GM21619 (cell line): ENCODE results near the gene ZNF354C.
"Not testable (repeated sequence)": the region's sequence is repeated elsewhere in the genome, so short reads cannot be mapped to it uniquely, and the experiment has no call there.

Experiments
- ATAC-seq: cut with Tn5 transposase; IDR thresholded peaks from one replicate; pipeline ENCODE4 v1.9.1; 2021; ENCODE audit not compliant: unreplicated experiment

Gene ZNF354C

DNA sequence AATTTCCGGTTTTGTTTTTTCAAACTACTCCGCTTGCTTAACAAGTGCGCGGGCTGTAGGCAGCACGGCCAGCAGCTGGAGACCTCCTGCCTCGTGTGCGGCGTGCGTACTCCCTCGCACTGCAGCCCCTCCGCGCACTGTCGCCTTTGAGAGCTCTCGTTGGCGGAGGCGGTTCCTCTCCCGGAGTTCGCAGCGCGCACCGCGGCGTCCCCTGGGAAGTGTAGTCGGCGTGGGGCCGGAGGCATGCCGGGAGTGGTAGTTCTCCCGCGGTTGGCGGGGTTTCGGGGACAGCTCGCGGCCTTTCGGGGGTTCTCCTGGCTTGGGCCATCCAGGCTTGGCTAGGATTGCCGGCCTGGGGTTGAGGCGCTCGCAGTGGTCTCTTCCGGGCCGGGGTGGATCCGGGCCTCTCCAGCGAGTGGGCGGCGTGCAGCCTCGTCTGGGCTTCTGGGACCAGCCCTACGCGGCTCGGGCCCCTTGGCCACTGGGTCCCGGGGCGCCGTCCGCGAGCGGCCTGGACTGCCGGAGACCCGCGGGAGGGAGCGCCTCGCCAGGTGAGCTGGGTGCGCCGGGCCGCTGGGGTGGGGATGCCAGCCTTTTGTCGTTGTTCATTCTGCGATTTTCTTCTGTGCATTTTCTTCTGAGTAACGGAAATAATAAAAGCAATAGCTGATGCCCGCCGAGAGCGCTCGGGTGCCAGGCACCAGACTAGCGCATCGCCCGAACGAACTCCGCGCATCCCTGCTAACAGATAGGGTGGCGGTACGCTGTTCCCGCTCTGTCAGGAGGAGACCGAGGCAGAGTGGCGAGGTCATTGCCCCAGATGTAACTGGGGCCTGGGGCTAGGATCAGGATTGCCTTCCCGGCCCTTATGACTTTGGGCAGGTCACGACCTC lies at the start of gene ZNF354C:
ZNF354C (plus strand) TSS at position 258 of the 893 bp plus-strand sequence. CDS start 1,696 bp downstream, outside the sequence.
- ATAC-seq: peak; percentile 91

DNA sequence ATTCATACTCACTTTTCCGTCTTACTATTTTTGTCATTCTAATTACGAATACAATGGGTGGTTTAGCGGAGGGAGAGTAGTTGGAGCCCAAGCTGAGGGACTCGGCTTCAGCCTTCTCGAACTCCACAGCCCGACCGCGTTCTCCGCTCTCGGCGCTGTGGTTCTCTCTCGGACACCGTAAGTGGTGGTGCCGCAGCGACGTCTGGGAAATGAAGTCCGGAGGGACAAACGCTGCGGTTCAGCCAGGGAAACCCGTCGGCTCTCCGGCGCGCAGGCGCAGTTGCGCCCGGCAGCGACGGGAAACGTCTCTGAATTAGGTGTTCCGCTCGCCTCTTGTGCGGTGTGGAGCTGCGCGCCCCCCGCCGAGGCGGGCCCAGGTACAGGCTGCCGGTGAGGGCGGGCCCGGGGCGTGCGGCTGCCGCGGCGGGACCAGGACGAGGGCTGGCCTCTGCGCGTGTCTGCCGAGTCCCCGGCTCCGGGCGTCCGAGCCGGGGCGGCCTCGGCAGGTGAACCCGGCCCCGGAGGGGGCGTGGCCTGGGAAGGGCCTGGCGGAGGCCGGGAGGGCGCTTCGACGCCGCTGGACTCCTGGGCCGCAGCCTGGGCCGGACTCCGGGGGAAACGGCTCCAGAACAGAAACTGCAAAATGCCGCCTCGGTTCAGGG lies 36.5 kb upstream of the ZNF354C start, which contains the start of gene ZNF879:
ZNF879 (plus strand) TSS at position 277 of the 662 bp plus-strand sequence. CDS start 1,201 bp downstream, outside the sequence.
- peak; percentile 89 for ATAC-seq

DNA sequence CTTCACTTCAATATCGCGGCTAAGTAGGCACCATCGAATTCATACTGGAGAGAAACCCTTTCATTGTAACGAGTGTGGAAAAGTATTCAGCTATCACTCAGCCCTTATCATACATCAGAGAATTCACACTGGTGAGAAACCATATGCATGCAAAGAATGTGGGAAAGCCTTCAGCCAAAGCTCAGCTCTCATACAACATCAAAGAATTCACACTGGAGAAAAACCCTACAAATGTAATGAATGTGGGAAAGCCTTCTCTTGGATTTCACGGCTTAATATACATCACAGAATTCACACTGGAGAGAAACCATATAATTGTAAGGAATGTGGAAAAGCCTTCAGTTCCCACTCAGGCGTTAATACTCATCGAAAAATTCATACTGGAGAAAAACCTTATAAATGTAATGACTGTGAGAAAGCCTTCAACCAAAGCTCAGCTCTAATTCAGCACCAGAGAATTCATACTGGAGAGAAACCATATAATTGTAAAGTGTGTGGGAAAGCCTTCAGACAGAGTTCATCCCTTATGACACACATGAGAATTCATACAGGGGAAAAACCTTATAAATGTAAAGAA lies 27.1 kb upstream of the ZNF354C start:
- no peak for ATAC-seq

DNA sequence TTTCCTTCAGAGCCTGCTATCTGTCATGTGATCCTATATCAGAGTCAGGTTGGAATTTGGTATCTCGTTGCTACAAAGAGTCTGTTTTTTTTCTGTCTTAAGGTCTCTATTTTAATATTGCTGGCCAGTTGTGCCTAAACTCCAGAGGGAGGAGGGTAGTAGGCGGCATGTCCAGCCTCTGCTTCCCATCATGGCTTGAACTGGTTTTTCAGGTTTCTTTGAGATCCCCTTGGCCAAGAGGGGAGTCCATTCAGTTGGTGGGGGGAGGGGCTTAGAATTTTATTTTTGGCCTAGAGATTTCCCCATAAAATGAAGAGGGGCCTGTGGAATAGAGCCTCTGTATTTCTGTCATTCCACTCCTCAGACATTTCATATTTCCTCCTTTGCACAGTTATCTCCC lies 15.4 kb upstream of the ZNF354C start:
- ATAC-seq: no peak

DNA sequence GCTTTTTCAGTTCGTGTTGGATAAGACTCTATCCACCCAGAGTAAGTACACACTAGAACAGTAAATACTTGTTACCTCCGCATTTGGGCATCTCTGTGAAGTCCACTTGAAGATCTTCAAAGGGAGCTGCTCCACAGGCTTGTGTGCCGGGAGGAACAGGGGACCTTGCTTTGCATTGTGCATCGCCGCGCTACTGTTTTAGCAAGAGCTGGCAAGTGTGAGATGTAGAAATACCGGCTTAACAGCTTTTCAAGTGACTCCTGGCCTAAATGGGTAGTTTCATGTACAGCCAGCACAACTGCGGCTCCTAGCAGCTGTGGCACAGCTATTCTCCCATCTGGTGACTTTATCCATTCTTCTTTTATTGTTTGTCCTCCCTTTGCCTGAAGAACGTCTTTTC lies 8.4 kb upstream of the ZNF354C start:
- ATAC-seq: no peak

DNA sequence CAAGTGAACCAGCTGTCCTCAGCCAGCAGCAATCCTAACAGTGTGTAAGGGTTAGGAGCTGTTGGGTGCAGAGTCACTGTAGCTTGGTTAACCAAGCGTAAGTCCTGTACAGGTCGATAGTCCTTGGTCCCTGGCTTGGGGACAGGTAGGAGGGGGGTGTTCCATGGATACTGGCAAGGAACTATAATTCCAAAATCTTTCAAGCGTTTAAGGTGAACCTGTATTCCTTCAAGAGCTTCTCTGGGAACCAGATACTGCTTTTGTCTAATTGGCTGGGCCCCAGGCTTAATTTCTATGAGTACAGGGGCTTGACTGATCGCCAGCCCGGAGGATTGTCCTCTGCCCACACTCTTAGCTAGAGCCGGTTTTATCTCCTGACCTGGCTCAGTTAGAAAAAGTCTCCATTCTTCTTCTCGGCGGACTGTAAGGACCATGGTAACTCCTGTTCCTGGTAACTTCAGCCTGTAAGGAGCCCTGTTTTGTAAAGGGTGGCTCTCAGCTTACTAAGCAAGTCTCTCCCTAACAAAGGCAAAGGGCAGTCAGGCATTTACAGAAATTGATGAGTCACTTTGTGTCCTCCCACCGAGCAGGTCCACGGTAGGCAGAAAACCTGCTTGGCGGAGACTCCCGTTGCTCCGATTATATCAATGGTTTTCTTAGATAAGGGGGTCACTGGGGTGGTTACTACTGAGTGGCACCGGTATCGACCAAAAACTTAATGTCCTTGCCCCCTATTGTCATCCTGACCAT lies 6.0 kb upstream of the ZNF354C start:
- ATAC-seq: no peak

DNA sequence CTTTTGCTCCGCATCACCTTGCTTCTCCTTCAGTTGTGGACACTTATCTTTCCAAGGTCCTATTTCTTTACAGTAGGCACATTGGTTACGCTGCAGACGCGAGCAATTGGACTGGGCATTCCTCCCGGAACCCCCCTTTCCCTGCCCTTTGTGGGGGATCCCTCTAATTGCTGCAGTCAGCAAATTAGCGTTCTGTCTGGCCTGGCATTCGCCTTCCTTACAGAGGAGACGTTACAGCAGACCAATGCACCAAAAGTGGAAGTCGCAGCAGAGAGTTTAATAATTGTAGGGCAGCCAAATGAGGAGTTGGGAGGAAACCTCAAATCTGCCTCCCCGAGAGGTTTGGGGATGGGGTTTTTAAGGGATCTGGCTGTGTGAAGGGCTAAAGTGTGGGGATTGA lies 5.3 kb upstream of the ZNF354C start:
- no peak for ATAC-seq

DNA sequence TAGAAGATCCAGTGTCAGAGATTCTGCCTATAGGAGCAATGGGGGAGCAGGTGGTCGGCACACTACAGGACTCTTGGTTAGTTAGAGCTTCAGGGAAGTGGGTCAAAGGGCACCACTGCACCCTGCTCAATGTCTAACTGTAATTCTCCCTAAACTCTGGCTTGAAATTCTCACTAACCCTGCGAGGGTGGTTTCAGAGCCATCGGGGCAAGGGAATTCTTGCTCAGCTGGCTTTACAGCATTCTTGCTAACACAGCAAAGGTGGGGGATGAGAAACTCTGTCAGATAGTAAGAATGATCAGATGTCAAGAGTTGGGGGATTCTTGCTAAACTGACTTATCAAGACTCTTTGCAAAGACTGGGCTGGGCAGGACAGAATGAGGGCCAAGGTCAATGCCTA lies 4.7 kb upstream of the ZNF354C start:
- ATAC-seq: no peak

DNA sequence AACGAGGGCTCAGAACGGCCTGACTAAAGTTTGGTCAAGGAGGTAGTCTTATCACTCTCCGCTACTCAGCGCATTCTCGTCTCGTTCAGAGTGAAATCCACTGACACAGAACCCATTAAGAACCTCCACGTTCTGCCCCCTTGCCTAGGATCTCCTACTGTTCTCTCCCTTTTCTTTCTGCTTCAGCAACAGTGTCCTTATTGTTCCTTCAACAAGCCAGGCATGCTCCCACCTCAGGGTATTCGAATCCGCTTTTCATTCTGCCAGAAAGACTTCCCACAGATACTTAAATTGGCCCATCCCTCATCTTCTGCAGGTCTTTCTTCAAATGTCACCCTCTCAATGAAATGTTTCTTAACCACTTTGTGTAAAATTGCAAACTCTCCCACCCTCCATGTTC lies 4.3 kb upstream of the ZNF354C start:
- ATAC-seq: no peak

DNA sequence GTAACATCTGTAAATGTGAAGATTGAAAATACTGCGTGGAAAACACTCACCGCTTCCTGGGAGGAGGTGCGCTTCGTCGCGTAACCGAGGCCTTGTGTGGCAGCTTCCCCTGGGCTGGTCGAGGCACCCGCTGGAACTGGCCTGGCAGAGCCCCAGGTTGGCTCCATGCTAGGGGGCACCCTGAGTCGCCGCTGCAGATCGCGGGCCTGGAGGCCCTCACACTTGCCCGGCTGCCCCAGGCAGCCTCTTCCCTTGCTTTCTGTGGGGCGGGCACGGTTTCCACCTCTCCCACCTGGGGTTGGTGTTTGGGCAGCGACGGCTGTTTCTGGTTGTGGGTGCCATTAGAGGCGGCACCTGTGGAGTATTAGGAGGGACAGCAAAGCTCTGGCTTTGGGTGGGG lies 852 bp downstream of the ZNF354C start:
- no peak for ATAC-seq

DNA sequence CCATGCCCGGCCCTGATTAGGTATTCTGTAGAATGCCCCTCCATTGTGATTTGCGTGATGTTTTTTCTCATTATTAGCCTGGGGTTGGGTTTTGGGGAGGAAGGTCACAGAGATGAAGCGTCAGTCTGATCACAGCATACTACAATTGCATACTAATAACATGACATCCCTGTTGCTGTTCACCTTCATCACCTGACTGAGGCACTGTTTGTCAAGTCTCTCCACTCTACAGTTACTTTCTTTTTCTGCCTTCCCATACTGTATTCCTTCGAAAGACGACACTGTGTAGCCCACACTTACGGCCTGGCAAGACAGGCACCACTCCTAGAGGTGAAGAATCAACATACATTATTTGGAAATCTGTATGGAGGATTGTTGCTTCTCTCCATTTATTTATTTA lies 5.5 kb downstream of the ZNF354C start:
- ATAC-seq: no peak

DNA sequence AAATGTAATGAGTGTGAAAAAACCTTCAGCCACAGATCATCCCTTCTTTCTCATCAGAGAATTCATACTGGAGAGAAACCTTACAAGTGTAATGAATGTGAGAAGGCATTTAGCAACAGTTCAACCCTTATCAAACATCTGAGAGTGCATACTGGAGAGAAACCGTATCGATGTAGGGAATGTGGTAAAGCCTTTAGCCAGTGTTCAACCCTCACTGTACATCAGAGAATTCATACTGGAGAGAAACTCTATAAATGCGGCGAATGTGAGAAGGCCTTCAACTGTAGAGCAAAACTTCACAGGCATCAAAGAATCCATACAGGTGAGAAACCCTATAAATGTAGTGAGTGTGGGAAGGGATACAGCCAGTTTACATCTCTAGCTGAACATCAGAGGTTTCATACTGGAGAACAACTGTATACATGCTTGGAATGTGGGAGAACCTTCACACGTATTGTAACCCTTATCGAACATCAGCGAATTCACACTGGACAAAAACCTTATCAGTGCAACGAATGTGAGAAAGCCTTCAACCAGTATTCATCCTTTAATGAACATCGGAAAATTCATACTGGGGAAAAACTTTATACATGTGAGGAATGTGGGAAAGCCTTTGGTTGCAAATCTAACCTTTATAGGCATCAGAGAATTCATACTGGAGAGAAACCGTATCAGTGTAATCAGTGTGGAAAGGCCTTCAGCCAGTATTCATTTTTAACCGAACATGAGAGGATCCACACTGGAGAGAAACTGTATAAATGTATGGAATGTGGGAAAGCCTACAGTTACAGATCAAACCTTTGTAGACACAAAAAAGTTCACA lies 19.2 kb downstream of the ZNF354C start:
- ATAC-seq: no peak

DNA sequence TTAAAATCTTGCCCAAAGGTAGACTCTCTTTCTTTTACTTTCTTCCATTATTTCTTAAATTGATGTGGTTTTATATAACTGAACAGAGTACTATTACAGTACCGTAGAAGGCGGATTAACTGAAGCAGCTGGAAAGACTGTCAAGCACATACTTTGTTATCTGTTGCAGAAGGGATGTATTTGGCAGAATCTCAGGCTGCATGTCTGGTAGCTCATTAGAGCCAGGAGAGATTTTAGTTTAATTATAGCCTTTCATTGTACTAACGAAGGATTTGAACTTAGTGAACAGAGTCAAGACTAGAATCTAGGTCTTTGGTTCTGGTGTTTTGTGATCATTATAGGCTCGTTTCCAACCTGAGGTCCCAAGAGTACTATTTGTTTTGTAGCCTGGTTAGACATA lies 20.6 kb downstream of the ZNF354C start:
- no peak for ATAC-seq

DNA sequence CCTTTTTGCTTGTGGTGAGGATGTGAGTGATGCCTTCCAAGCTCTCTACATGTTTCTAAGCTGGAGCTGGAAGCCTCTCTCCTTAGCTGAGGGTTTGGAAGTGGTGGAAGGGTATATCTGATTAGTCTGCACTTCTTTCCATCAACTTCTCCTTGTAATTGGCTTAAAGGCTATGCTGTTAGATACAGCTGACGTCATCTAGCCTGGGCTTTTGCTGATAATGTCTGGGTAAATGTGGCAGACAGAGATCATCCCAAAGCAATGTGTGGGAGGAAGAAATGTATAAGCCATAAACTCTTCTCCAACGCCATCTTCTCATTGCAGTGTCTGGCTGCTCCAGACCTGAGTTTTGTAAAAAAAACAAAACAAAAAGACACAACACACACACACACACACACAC lies 29.3 kb downstream of the ZNF354C start:
- ATAC-seq: no peak

DNA sequence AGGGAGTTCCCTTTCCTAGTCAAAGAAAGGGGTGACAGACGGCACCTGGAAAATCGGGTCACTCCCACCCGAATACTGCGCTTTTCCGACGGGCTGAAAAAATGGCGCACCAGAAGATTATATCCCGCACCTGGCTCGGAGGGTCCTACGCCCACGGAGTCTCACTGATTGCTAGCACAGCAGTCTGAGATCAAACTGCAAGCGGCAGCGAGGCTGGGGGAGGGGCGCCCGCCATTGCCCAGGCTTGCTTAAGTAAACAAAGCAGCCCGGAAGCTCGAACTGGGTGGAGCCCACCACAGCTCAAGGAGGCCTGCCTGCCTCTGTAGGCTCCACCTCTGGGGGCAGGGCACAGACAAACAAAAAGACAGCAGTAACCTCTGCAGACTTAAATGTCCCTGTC lies 41.1 kb downstream of the ZNF354C start:
- ATAC-seq: not testable (repeated sequence)

DNA sequence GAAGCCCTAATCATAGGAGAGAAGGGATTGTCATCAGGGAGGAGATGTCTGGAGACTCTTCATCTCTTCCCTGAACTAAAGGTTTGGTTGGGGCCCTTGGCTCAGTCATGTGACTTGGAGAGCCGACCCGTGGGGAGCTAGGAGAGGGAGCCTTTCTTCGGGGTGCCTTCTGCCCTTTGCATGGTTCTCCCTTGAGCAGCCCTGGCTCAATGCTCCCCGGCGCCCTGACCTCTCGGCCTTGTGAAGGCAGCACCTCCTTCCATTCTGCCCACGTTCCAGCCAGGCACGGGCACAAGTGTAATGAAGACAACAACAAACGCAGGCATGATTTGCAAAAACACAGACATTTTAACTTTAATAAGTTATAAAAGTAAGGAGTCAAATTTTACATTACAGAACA lies 50.4 kb downstream of the ZNF354C start:
- no peak for ATAC-seq

DNA sequence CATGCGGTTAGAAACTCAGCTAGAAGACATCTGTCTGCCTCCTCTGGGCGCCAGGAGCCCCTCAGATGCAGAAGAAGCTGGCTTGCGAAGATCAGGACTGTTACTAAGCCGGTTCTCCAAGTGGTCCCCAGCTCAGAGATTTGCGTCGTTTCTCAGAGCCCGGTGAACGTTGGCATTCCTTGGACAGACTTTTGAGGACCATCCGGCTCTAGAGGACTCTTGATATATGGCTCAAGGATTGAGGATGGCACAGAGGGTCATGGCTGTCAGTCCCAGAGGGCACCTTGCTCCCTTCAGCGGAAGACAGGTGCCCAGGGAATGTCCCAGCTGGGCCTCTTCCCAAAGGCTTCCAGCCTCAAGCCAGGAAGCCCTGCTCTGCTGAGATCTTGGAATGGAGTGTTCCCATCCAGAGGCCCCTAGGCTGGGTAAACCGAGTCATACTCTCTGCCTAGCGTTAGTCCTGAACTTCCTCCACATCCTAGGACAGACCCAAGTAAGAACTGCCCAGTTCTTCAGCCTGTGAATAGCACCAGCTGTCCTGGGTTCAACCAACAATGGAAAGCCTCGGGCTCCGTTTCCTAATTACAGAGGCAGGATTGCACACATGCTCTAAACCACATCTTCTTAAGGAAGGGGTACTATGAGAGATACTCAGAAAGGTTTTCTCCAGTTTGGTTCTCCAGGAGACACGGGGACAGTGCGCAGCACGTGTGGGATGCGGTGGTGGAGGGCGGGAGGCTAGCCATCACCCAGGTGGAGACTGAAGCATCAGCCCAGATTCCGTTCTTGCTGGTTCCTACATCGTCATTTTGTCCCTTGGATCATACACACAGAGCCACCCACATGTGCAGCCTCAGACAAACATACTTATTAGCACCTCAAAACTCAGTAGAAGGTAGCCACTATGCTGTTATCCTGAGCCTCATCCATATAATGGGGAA lies 51.4 kb downstream of the ZNF354C start:
- no peak for ATAC-seq

DNA sequence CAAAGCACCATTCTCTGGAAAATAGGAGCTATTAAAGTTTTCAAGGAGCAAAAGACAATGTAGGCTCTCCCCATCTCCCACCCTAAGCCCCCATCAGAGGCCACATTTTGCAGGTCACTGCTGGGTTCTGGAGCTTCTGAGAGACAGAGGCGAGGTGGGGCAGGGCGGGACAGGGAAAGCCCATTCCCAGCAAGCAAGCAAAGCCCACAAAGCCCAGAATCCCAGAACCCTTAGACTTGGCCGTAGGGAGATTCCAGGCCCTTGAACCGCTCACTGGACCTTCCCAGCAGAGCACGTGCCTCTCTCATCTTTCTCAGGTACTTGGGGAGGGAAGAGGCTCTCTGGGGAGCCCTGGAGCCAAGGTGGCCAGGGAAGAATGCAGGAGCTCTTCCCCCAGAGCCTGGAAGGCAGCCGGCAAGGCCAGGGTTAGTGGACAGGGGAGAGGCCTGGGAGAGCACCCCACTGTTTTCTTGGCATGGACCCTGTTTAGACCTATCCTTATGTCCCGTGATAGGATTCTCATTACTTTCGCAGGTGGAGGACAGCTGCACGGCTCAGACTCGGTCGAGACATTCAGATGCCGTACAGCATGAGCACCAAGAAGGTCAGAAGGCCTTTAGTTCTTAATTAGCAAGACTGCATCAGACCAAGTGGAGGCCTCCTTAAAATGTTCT lies 52.4 kb downstream of the ZNF354C start:
- no peak for ATAC-seq

DNA sequence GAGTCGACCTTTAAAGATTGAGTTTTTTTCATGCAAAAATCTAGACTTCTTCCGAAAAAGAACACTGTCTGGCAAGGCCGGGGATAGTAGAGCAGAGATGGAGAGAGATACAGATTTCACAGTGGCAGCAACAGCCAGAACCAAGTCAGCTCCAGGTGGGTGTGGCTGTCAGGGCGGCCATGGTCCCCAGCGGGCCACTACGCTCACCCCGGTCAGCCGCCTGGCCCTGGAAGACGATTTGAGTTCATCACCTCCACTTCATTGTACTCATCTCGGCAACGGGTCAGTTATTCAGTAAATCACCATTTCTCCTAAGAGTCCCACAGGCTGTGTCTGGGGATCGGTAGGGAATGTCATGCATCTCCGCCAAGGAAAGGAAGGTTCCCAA lies 53.0 kb downstream of the ZNF354C start:
- no peak for ATAC-seq
